CD14-positive monocyte (primary cell): Measurements from ENCODE around the gene TRIM62. TPM values are rescaled to one million over a fixed set of nuclear protein-coding genes. Genes with fewer than 3 reads are reported as not detected.

ENCODE experiments used
- DNase-seq, 3 donors: peaks; one replicate each; pipeline ENCODE4 v3.0.0-alpha.2; 2011 to 2022
- H2AFZ ChIP-seq: 2 replicates; pipeline ENCODE4 v1.6.0; 2012; ENCODE audit warnings: mild to moderate bottlenecking, low read depth, low read length, inconsistent platforms; ENCODE audit not compliant: insufficient read depth, poor library complexity, severe bottlenecking
- H3K27ac ChIP-seq, 2 donors: 1 replicate in 1 of 2; 2 replicates in 1 of 2; pipeline ENCODE4 v1.5.1; 2012 to 2013; ENCODE audit warnings: low read length in 2 of 2, control low read depth in 1 of 2, inconsistent platforms in 1 of 2, low read depth in 1 of 2, mild to moderate bottlenecking in 1 of 2
- H3K27me3 ChIP-seq, 2 donors: one replicate each; pipeline versions ENCODE4 v1.6.0 to v1.6.1; 2011 to 2013; ENCODE audit warnings: low read length in 2 of 2; ENCODE audit not compliant: control insufficient read depth in 2 of 2, insufficient read depth in 2 of 2
- H3K36me3 ChIP-seq, 2 donors: replicated peaks in 1 of 2; 1 replicate in 1 of 2; 2 replicates in 1 of 2; pipeline versions ENCODE4 v1.5.1 to v1.6.1; 2012 to 2013; ENCODE audit warnings: low read length in 2 of 2, control low read depth in 1 of 2, inconsistent platforms in 1 of 2, mild to moderate bottlenecking in 1 of 2; ENCODE audit not compliant: insufficient read depth in 2 of 2, control insufficient read depth in 1 of 2
- H3K4me1 ChIP-seq, 2 donors: 1 replicate in 1 of 2; 2 replicates in 1 of 2; pipeline versions ENCODE4 v1.5.1 to v1.6.1; 2012 to 2013; ENCODE audit warnings: low read length in 2 of 2, control low read depth in 1 of 2, inconsistent platforms in 1 of 2, mild to moderate bottlenecking in 1 of 2, moderate library complexity in 1 of 2; ENCODE audit not compliant: insufficient read depth in 2 of 2, control insufficient read depth in 1 of 2
- H3K4me2 ChIP-seq: replicated peaks from 2 replicates; pipeline ENCODE3; 2012; ENCODE audit warnings: low read length, moderate library complexity, mild to moderate bottlenecking; ENCODE audit not compliant: poor library complexity, severe bottlenecking; ENCODE audit errors: extremely low read depth
- H3K4me3 ChIP-seq, 3 experiments: fragments of 200-600 bp in 1 of 3; sonication (generic) in 1 of 3; replicated peaks in 1 of 3; 1 replicate in 2 of 3; 2 replicates in 1 of 3; pipeline ENCODE4 v1.5.1; 2011 to 2013; ENCODE audit warnings: low read length in 3 of 3, mild to moderate bottlenecking in 3 of 3, control low read depth in 2 of 3, low read depth in 2 of 3, inconsistent platforms in 1 of 3, moderate library complexity in 1 of 3
- H3K79me2 ChIP-seq: 2 replicates; pipeline ENCODE4 v1.6.0; 2012; ENCODE audit warnings: mild to moderate bottlenecking, control low read depth, inconsistent platforms, low read length, moderate library complexity; ENCODE audit not compliant: insufficient read depth
- H3K9ac ChIP-seq: 2 replicates; pipeline ENCODE4 v1.6.0; 2017; ENCODE audit warnings: low read length, mild to moderate bottlenecking; ENCODE audit not compliant: insufficient read depth, poor library complexity, severe bottlenecking
- H3K9me3 ChIP-seq, 2 donors: replicated peaks in 1 of 2; 1 replicate in 1 of 2; 2 replicates in 1 of 2; pipeline versions ENCODE4 v1.5.1 to v1.6.1; 2012 to 2013; ENCODE audit warnings: low read length in 2 of 2, control low read depth in 1 of 2; ENCODE audit not compliant: control insufficient read depth in 1 of 2, insufficient read depth in 1 of 2
- H4K20me1 ChIP-seq: 2 replicates; pipeline ENCODE4 v1.6.0; 2012; ENCODE audit warnings: mild to moderate bottlenecking, low read length, control low read depth, moderate library complexity; ENCODE audit not compliant: insufficient read depth
- H3K27ac Mint-ChIP-seq, 7 donors: one replicate each; pipeline ENCODE4 v1.8.0; 2020; ENCODE audit warnings: mild to moderate bottlenecking in 7 of 7, mixed read lengths in 7 of 7, moderate library complexity in 6 of 7, inconsistent platforms in 2 of 7
- H3K27me3 Mint-ChIP-seq, 3 donors: one replicate each; pipeline ENCODE4 v1.8.0; 2021 to 2022; ENCODE audit warnings: low read depth in 3 of 3, mild to moderate bottlenecking in 3 of 3, mixed read lengths in 3 of 3, moderate library complexity in 3 of 3, inconsistent platforms in 1 of 3
- H3K36me3 Mint-ChIP-seq, 2 donors: one replicate each; pipeline ENCODE4 v1.8.0; 2020; ENCODE audit warnings: mixed read lengths in 2 of 2, inconsistent platforms in 1 of 2, mild to moderate bottlenecking in 1 of 2
- H3K4me1 Mint-ChIP-seq: one replicate; pipeline ENCODE4 v1.8.0; 2020; ENCODE audit warnings: mild to moderate bottlenecking, mixed read lengths
- H3K4me3 Mint-ChIP-seq, 2 donors: one replicate each; pipeline ENCODE4 v1.8.0; 2020; ENCODE audit warnings: mild to moderate bottlenecking in 2 of 2, mixed read lengths in 2 of 2, moderate library complexity in 1 of 2
- H3K9me3 Mint-ChIP-seq, 7 donors: one replicate each; pipeline ENCODE4 v1.8.0; 2020 to 2022; ENCODE audit warnings: mixed read lengths in 7 of 7, mild to moderate bottlenecking in 6 of 7, moderate library complexity in 6 of 7, inconsistent platforms in 2 of 7
- CTCF ChIP-seq: fragments of 200-600 bp; IDR thresholded peaks from one replicate; pipeline ENCODE4 v1.8.0; 2022; ENCODE audit warnings: antibody characterized with exemption, mild to moderate bottlenecking
- WGBS: methylation state at CpG from one replicate; pipeline ENCODE4 v1.1.5; 2013; ENCODE audit warnings: missing lambda C conversion rate; ENCODE audit not compliant: insufficient coverage; 5-methylcytosine and 5-hydroxymethylcytosine counted together
- intact Hi-C, 2 donors: fragments of 100-400 bp; cut with micrococcal nuclease; formaldehyde crosslinking; loops; one replicate each; pipeline versions ENCODE4 v1.15.0 to v1.15.1; 2023
- polyA plus RNA-seq, 3 donors: library from polyadenylated mRNA; depleted of rRNA in 1 of 3; unstranded in 2 of 3; stranded (reverse) in 1 of 3; fragments of 300-500 nt in 2 of 3; fragments of >200 nt in 1 of 3; fragmentation: Illumina TruSeq in 2 of 3; gene quantifications; 1 replicate in 2 of 3; 2 replicates in 1 of 3; pipeline ENCODE4 v1.2.3, GENCODE V29; 2012 to 2021

TRIM62 gene
- polyA plus RNA-seq, 3 donors: 1.7 to 8.1 (median 2.1) TPM

- no peak for DNase-seq
- no peak overlapping the region for H2AFZ ChIP-seq
- H3K79me2 ChIP-seq: no peaks in the 10 kb centered on the region
- Mint-ChIP-seq H3K9me3 (peaks cover under 1 to 12% (median 8%) of the 10 kb centered on the region in 7 donors), H3K4me3 (no peak overlapping the region), H3K27ac (no peak overlapping the region), H3K36me3 (no peaks in the 10 kb centered on the region), H3K27me3 (peaks cover 7 to 18% (median 10%) of the 10 kb centered on the region in 3 donors), H3K4me1 (no peaks in the 10 kb centered on the region)
- TF ChIP-seq CTCF: no peak
- no peaks in the 10 kb centered on the region for H4K20me1 ChIP-seq
- H3K36me3 ChIP-seq: no peaks in the 10 kb centered on the region
- intact Hi-C loops: no loop called here
- H3K27ac ChIP-seq: no peak overlapping the region
- H3K9me3 ChIP-seq: peaks cover 0 to 8% of the 10 kb centered on the region in 2 donors
- no peaks in the 10 kb centered on the region for H3K4me1 ChIP-seq
- H3K27me3 ChIP-seq: peaks cover 0 to 3% of the 10 kb centered on the region in 2 donors
- WGBS: no CpG with 5 or more reads among the region's 5 CpGs
- no peak overlapping the region for H3K4me2 ChIP-seq
- H3K9ac ChIP-seq: no peak overlapping the region
- H3K4me3 ChIP-seq: no peak overlapping the region
Measured at GRCh38 chr1:33228935-33229487, 47.2 kb upstream of the TRIM62 start.

GRCh38 chr1:33225586-33225985 is 43.7 kb upstream of the TRIM62 start:
- H3K27ac Mint-ChIP-seq: no peak overlapping the region
- H3K4me1 Mint-ChIP-seq: no peaks in the 10 kb centered on the region
- Histone ChIP-seq H3K9me3 (peaks cover 10 to 11% of the 10 kb centered on the region in 2 donors), H4K20me1 (no peaks in the 10 kb centered on the region), H3K27ac (no peak overlapping the region), H3K4me2 (no peak overlapping the region), H2AFZ (no peak overlapping the region), H3K4me3 (no peak overlapping the region), H3K79me2 (no peaks in the 10 kb centered on the region), H3K4me1 (no peaks in the 10 kb centered on the region), H3K27me3 (peaks cover 0 to 3% of the 10 kb centered on the region in 2 donors), H3K9ac (no peak overlapping the region), H3K36me3 (no peaks in the 10 kb centered on the region)
- intact Hi-C loops: no loop called here
- H3K36me3 Mint-ChIP-seq: no peaks in the 10 kb centered on the region
- H3K27me3 Mint-ChIP-seq: peaks cover 5 to 21% (median 13%) of the 10 kb centered on the region in 3 donors
- H3K9me3 Mint-ChIP-seq: peaks cover 10 to 23% (median 20%) of the 10 kb centered on the region in 7 donors
- no peak overlapping the region for H3K4me3 Mint-ChIP-seq
- no peak for TF ChIP-seq CTCF
- no CpG with 5 or more reads among the region's 1 CpG for WGBS
- no peak for DNase-seq
